Left cardiac atrium (tissue), 4 donors: ENCODE measurements around the gene RPF1. TPM values are rescaled to one million over a fixed set of nuclear protein-coding genes. Genes with fewer than 3 reads are reported as not detected.
A peak's percentile ranks its signal among the peaks of the same experiment; 100 is the strongest.
"Not testable (repeated sequence)": the region's sequence is repeated elsewhere in the genome, so short reads cannot be mapped to it uniquely, and the experiment has no call there.

ENCODE experiments used
- ATAC-seq, 2 donors: fragments of 200-7000 bp; cut with Tn5 transposase; one replicate each; pipeline ENCODE4 v1.9.1; 2020; ENCODE audit warnings: mild to moderate bottlenecking in 2 of 2, moderate library complexity in 2 of 2
- DNase-seq: peaks from one replicate; pipeline ENCODE4 v3.0.0-alpha.2; 2020
- intact Hi-C, 2 donors: fragments of 100-400 bp; cut with DNase I; formaldehyde crosslinking; loops; one replicate each; pipeline versions ENCODE4 v1.14.1 to v1.15.1; 2022 to 2023
- long read RNA-seq: library from polyadenylated mRNA; unstranded; transcript quantifications from one replicate; pipeline ENCODE4 v2.0.0, GENCODE V29; 2021
- total RNA-seq, 2 donors: library from RNA; stranded (reverse); fragmentation: NEBNext Ultra II Directional; extraction: Animal tissue kit (Norgen Biotek cat#: 25700); gene quantifications; one replicate each; pipeline ENCODE4 v1.2.1, GENCODE V29; 2021
- donor health status: DM: no; HTN: yes; CAD: no.
- donor health status: DM: no; HTN: yes; CAD: no; lungs with severe emphysema.
- donor health status: DM: yes; HTN: yes; CAD: no.
- donor health status: Dilated cardiomyopathy.

Gene RPF1, protein sequence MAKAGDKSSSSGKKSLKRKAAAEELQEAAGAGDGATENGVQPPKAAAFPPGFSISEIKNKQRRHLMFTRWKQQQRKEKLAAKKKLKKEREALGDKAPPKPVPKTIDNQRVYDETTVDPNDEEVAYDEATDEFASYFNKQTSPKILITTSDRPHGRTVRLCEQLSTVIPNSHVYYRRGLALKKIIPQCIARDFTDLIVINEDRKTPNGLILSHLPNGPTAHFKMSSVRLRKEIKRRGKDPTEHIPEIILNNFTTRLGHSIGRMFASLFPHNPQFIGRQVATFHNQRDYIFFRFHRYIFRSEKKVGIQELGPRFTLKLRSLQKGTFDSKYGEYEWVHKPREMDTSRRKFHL
- 10 to 100 TPM; 28.5 to 32.1 TPM for total RNA-seq
- long read RNA-seq, transcript RPF1-201 (9 exons, 1,385 nt), result major isoform, 9 of 9 reads
- long read RNA-seq, partial matches to known transcripts, result 0 of 9 reads
- long read RNA-seq, other reads (novel, unspliced or antisense), result 0 of 9 reads

DNA sequence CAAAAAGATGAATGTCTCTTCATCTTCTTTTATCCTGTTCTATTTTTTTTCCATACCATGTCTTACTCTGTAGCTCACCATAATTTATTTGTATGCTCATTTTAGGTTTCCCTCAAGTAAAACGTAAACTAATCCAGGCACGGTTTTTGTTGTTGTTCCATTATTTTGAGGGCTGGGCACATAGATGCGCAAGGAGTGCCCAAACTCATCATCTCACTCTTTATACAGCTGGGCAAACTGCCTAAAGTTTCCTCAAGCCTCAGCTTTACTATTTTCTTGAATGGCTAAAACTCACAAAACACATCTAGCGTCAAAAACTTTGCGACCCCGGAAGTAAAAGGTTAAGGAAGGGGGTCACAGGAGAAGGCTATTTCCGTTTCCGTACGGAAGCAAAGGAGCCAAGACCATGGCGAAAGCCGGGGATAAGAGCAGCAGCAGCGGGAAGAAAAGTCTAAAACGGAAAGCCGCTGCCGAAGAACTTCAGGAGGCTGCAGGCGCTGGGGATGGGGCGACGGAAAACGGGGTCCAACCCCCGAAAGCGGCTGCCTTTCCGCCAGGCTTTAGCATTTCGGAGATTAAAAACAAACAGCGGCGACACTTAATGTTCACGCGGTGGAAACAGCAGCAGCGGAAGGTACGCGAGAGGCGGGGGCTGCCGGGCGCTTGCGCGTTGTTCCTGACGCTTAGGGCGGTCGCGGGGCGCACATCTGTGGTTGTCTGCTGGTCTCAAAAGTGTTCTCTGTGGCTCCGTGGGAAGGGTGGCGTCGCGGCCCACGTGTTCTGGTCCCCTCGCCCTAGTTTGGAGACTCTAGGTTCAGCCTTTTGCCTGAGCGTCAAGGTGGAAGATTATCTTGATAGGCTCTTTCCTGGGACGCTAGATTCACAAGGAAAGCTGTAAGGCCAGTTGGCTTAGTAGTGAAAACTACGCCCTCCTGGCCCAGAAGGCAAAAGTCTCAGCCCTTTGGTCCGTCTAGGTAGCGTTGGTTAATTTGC is at the start of gene RPF1:
Gene RPF1, plus strand, starts transcription at position 391 of the 993 bp plus-strand sequence. Its CDS starts 16 bp downstream, at position 407.
- intact Hi-C loops, result no loop called here

DNA sequence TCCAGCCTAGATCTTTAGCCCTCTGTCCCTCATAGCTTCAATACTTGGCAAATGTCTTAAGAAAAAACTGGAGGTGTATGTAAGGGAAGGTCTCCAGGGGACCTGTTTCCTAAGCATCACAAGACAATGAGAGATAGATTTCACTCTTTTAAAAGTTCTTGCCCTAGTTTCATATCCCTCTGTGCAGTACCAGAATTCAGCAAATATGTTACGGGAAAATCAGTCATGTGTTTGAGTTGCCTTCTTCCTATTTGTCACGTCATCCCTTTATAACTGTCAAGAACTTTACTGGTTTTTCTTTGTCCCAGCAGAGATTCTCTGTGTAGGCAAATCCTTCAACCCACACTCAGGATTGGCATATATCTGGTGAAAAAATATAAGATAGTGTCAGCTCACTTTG is 48.5 kb upstream of the RPF1 start:
- intact Hi-C loops, result loop anchor here in 1 of 2 donors (10.0 kb wide), 2 partner anchors 286 to 496 kb away; partner anchors contain the start of gene PRKACB
- no peak for ATAC-seq
- no peak for DNase-seq

More for the DNA sequence above, at the start of gene RPF1:
- peak; percentile 82 for DNase-seq
- peak; percentile 97 for ATAC-seq

DNA sequence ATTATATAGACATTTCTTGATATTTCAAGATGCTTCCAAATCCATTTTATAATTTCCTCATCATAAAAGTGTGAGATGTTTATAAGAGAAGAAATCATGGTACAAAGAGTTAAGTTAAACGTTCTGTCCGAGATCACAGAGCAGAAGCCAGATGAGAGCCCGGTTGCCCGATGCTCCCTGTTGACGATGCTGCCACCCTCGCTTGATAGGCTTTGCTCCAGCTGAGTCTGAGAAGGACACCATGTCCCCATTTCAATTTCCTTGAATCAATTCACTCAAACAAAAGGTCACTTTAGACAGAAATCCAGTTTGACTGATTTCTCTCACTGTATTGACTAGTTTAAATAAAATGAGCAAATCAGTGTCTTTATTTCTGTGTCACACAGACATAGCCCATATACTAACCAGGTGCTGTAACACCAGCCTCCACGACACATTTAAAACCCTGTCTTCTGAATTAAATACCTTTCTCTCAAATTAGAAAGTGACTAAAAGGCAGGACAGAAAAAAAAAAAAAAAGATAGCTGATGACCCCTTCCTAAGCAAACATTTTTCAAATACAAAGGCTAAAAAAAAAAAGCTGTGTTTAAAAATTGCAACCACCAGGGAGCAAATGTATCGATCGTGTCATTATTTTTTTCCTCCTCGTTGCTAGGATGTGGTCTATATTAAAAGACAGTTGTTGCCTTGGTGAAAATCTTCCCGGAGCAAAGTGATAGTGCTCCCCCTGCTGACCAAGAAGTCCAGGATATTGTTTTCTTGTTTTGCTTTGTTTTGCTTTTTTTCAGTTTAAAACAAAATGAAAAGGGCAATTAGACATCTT is 45.6 kb upstream of the RPF1 start:
- intact Hi-C loops, result loop anchor here (2.0 to 10.0 kb wide), 5 partner anchors 135 to 499 kb away; partner anchors contain the start of gene PRKACB (in 2 of the 2)
- DNase-seq (peak; percentile 31), ATAC-seq (peak; percentile 75 to 82)

DNA sequence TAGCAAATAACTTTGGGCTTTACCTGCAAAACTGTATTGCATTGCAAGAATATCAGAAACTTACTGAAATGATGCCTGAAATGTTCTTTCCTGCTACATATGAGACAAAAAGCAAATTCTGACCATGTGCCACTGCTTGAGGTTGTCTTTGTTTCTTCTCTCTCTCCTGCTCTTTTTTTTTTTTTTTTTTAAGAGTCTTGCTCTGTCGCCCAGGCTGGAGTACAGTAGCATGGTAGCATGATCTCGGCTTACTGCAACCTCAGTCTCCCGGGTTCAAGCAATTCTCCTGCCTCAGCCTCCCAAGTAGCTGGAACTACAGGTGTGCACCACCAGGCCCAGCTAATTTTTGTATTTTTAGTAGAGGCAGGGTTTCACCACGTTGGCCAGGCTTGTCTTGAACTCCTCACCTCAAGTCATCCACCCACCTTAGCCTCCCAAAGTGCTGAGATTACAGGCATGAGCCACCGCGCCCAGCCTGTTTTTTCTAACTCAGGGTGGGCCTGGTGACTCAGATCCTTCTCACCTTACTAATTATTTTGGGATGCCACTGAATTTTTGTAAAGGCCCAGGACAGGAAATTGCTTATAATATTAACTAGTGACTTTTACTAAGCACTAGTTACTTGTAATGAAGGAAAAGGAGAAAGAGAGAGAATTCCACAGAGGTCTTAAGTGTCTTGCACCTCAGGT is 44.8 kb upstream of the RPF1 start:
- no peak for DNase-seq
- intact Hi-C loops, result loop anchor here in 1 of 2 donors (10.0 kb wide), 2 partner anchors 289 to 499 kb away; partner anchors contain the start of gene PRKACB
- no peak for ATAC-seq

DNA sequence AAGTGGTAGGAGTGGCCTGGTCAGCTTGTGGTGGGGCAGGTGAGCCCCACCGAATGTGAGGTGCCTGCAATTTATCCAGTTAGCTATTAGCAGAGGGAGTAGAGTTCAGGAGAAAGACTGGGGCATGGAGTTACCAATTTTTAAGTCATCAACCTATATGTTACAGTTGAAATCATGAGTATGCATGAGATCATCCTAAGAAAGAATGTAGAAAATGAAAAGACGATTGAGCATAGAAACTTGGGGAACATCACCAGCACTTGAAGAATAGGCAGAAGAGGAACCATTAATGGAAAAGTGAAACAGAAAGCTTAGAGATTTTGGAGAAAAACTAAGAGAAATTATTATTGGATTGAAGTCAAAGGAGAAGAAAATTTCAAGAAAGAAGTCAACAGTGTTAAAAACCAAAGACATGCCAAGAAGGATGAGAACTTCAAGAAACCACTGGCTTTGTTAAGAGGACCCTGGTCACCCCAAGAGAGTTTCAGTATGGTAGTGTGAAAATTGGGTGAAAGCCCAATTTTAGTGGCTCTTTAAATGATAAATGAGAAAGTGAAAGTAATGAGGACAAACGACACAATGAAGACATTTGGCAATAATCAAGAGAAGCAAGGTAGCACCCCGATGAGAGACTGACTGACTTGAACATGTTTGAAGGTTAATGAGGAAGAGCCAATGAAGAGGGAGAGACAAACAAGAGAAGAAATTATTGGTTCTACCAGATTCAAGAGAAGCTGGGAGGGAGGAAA is 44.1 kb upstream of the RPF1 start:
- intact Hi-C loops, result loop anchor here (5.0 to 10.0 kb wide), 3 partner anchors 290 to 500 kb away; partner anchors contain the start of gene PRKACB (in 1 of the 2)
- DNase-seq, result no peak
- ATAC-seq, result no peak

DNA sequence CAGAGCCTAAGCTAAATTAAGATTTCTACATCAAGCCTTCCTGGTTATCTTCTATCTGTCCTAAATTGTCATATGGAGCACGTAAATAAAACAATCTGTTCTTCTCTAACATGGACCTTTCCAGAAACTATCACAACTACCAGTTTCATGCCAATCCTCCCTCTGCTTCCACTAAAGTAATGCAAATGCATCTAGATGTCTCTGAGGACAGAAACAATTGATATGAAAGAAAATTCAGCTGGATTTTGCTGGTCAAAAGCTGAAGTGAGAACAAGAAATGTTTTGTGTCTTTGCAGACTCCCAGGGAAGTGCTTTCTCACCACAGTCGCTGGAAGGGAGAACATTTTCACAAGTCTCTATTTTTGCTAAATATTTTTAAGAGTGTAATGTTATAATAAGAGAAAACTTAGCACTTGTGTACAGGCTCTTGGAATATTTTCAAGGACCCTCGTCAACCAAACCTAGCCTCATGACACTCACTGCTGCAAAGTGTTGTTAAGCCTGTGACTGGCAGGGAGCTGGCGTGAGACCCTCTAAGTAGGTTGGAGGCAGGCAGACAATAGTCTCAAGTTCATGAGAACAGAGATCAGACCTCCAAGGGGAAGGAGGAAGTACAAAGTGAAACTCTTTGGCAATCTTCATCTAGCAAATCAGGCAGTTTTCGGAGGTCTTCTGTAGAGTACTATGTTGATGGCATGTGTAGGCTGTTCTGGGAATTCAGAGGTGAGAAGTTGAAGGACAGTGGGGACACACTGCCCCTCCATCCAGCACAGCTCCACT is 42.0 kb upstream of the RPF1 start:
- intact Hi-C loops, result loop anchor here (5.0 to 10.0 kb wide), 3 partner anchors 292 to 502 kb away; partner anchors contain the start of gene PRKACB (in 1 of the 2)
- peak in 1 of 2 donors; percentile 21 for ATAC-seq
- no peak for DNase-seq

DNA sequence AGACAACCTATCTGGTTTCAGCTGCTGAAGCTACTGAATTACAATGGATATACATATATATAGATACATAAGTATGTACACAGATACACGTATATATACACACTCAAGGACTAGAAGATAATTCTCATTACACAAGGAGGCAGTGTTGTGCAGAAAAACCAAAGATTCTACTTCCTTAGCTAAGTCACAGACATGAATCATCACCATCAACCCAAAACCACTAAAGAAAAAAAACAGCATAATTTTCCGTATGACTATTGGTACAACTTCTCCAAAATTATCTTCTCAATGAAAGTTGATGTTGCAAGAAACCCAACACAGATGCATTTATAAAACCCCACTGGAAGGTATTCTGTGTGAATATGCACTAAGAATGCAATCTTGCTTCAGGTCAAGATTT is 36.8 kb upstream of the RPF1 start:
- peak; percentile 80 to 94 for ATAC-seq

DNA sequence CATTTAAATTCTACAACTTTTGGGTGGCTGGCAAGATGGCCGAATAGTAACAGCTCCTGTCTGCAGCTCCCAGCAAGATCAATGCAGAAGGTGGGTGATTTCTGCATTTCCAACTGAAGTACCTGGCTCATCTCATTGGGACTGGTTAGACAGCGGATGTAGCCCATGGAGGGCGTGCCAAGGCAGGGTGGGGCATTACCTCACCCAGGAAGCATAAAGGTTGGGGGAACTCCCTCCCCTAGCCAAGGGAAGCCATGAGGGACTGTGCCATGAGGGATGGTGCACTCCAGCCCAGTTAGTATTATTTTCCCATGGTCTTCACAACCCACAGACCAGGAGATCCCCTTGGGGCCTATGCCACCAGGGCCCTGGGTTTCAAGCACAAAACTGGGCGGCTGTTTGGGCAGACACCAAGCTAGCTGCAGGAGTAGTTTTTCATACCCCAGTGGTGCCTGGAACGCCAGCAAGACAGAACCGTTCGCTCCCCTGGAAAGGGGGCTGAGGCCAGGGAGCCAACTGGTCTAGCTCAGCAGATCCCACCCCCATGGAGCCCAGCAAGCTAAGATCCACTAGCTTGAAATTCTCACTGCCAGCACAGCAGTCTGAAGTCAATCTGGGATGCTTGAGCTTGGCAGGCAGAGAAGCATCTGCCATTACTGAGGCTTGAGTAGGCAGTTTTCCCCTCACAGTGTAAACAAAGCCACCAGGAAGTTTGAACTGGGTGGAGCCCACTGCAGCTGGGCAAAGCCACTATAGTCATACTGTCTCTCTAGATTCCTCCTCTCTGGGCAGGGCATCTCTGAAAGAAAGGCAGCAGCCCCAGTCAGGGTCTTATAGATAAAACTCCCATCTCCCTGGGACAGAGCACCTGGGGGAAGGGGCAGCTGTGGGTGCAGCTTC is 36.1 kb upstream of the RPF1 start:
- not testable (repeated sequence) for ATAC-seq, DNase-seq
- intact Hi-C loops, result loop anchor here in 1 of 2 donors (5.0 kb wide), 1 partner anchor 159 kb away; no protein-coding TSS in a partner anchor

More for the DNA sequence above, 36.8 kb upstream of the RPF1 start:
- intact Hi-C loops, result loop anchor here in 1 of 2 donors (5.0 kb wide), 1 partner anchor 160 kb away; no protein-coding TSS in a partner anchor
- DNase-seq, result no peak

DNA sequence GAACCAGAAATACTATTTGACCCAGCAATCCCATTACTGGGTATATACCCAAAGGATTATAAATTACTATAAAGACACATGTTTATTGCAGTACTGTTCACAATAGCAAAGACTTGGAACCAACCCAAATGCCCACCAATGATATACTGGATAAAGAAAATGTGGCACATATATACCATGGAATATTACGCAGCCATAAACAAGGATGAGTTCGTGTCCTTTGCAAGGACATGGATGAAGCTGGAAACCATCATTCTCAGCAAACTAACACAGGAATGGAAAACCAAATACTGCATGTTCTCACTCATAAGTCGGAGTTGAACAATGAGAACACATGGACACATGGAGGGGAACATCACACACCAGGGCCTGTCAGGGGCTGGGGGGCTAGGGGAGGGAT is 30.4 kb upstream of the RPF1 start:
- DNase-seq, ATAC-seq, intact Hi-C loops: not testable (repeated sequence)

DNA sequence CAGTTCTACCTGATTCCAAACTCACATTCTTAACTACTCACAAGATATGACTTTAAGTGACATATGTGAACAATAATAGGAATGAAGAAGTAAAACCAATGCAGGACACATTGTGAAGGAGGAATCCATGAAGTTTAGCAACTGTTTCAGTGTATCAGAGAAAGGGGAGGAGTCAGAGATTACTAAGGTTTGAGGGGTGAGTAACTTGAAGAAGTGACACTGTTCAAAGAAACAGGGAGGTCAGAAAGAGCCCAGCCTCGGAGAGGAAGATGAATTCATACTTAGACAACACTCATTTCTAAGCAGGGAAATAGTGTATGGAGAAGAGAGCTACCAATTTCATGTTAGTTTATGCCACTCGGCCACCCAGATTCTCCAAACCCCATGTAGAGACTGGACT is 28.2 kb upstream of the RPF1 start:
- intact Hi-C loops, result no loop called here
- ATAC-seq (no peak), DNase-seq (no peak)

DNA sequence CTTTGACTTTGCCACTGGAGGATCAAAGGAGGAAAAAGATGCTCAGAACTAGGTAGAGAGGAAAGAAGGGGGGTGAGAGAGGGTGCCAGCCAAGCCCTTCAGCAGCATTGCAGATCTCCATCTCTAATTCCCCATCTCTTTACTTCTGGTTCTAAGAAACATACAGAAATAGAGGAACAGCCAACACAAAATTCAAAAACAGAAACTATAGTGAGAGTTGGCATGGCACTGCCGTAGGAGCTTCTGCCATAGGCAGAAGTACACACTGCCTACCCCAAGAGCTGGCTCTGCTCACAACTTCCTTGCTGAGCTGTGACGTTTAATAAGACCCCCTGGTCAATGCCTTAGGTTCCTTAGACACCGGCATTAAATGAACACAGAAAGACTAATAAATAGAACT is 26.6 kb upstream of the RPF1 start:
- no peak for DNase-seq
- no peak for ATAC-seq
- intact Hi-C loops, result no loop called here

DNA sequence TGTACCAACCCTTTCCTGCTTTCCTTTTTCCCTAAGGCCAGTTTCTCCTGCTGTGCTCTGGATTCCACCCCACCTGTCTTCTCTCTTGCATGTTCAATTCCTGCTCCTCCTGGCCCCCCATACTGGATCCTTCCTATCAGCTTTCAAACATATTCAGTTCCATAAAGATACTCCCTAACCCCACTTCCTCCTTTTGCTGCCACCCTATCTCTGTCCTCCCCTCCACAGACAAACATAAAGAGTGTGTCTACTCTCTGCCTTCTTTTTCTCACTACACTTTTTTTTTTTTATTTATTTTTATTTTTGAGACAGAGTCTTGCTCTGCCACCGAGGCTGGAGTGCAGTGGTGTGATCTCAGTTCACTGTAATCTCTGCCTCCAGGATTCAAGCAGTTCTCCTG is 16.9 kb upstream of the RPF1 start:
- ATAC-seq, result no peak
- intact Hi-C loops, result no loop called here
- DNase-seq, result no peak

DNA sequence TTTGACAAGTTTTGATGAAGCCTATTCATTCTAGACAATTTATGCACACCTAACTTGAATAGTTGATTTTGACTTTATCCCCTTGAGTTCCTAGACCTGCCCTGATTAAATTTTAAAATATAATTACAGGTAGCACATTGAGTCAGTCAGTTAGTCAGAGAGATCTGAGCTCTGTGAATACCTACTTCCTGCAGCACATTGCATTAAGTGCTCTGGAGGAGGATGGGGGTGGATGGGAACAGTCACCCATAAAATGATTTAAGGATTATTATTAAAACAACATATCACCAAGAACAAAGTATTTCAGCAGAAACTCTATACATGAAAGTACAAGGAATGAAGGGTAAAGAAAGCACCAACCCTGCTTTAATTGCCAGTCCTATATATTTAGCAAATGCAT is 11.8 kb upstream of the RPF1 start:
- DNase-seq, result no peak
- ATAC-seq, result no peak
- intact Hi-C loops, result no loop called here

DNA sequence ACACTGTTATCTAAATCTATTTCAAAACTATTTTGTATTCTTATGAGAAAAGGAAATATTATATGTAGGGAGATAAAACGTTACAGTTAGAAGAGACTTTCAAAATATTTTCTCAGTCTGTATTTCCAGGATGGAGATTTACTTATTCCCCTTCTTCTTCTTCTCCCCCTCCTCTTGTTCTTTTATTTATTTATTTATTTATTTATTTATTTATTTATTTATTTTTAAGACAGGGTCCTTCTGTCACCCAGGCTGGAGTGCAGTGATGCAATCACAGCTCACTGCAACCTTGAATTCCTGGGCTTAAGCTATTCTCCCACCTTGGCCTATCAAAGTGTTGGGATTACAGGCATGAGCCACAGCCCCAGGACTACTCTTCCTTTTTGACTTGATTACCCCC is 2.8 kb upstream of the RPF1 start:
- ATAC-seq, result no peak
- DNase-seq, result no peak
- intact Hi-C loops, result no loop called here

DNA sequence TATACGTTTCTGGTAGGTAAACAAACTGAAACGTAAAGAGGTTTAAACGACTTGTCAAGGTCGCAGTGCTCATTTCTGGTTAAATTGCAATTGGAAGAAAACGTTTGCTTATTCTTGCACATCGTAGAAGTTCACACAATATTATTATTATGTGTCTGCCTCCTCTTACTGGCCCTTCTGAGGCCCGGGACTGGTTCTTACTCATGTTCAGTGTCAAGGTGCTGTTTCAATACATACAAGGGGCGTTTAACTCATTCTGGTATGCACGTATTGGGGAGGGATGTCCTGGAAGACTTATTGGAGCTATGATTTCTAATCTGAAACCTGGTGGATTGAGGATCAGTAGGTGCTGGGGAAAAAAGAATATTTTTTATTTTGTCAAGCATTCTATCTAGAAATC is 932 bp downstream of the RPF1 start:
- intact Hi-C loops, result no loop called here
- no peak for DNase-seq
- no peak for ATAC-seq
